ENCODE measurements around the gene TSPAN14. TPM values are rescaled to one million over a fixed set of nuclear protein-coding genes. Genes with fewer than 3 reads are reported as not detected.
"Not testable (repeated sequence)": the region's sequence is repeated elsewhere in the genome, so short reads cannot be mapped to it uniquely, and the experiment has no call there.

TSPAN14 gene
- polyA plus RNA-seq, 3 donors from 2014 or later, result 141 to 363 (median 226) TPM

DNA sequence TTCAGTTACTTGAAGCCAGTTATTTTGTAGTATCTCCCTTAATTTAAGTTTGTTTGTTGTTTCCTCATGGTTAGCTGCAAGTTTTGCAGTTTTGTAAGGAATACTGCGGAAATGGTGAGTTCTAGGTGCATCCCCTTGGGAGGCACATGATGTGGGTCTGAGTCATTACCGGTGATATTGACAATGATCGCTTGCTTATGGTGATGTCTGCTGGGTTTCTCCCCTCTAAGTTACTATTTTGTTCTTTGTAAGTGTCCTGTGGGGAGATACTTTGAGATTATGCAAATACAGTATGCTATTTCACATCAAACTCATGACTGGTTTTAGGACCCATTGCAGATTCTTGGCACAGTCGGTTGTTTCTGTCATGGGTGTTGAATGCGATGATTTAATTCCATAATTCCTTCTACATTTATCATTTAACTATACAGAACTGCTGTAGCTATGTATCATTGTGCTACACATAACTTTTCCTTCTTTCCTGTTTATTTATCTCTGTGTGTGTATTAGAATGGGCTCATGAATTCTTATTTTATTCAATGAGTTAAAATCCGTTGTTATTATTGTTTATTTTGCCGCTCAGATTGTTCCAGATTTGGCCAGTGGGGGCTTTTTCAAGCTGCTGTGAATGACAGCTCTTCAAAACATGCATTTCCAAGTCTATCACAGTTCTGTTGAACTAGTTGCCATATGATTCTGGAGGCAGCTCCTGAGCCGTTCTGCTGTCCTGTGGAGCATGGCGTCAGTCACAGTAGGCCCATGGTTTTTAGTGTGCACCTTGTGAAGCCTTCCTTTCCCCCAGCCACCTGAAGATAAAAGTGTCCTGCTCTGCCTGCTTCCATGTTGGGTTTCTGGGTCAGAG is 18.4 kb downstream of the TSPAN14 start:
- H3K27ac Mint-ChIP-seq, result peak overlapping the region; percentile 80 to 95 (median 86)
- peaks cover 0 to 12% (median 3%) of the 10 kb centered on the region in 3 donors for H3K36me3 Mint-ChIP-seq
- no peak for DNase-seq
- H3K27me3 Mint-ChIP-seq (ENCODE audit: low read depth in 3 of 3), result peaks cover 0 to 4% (median 0%) of the 10 kb centered on the region in 3 donors
- H3K4me1 Mint-ChIP-seq, result peaks cover 91 to 95% of the 10 kb centered on the region in 2 donors
- peak overlapping the region; percentile 62 to 75 (median 69) for H3K4me3 Mint-ChIP-seq
- no peaks in the 10 kb centered on the region for H3K9me3 Mint-ChIP-seq

DNA sequence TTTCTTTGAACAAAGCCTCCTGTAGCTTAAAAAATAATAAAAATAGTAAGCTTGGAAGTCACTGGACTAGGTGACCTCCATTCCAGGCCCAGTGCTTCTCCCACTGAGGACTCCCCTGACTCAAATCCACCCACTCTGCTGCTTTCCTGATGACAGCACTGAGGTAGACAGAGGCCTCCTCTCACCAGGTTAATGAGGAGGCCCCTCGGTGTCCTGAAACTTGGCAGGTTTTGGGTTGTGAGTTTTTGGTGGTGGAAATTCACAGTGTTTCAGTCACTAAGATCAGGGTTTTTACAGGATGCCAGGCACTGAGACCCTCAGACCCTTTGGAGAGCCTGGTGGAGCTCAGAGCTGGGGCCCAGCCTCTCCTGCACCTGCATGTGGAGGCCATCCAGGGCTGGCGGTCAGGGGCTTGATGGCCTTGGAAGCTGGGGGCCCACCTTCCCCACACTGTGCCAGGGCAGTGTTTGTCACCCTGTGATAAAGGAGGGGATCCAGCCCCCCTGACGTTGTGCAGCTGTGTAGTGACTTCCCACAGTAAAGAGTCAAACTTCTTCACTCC is 19.1 kb downstream of the TSPAN14 start:
- H3K9me3 Mint-ChIP-seq, result no peaks in the 10 kb centered on the region
- peak overlapping the region in 3 of 5 donors; percentile 63 to 70 (median 69) for H3K4me3 Mint-ChIP-seq
- peaks cover 0 to 4% (median 0%) of the 10 kb centered on the region in 3 donors for H3K27me3 Mint-ChIP-seq (ENCODE audit: low read depth in 3 of 3)
- H3K4me1 Mint-ChIP-seq, result peaks cover 91 to 95% of the 10 kb centered on the region in 2 donors
- H3K36me3 Mint-ChIP-seq, result peaks cover 5 to 18% (median 8%) of the 10 kb centered on the region in 3 donors
- peak overlapping the region; percentile 80 to 95 (median 86) for H3K27ac Mint-ChIP-seq
- DNase-seq, result no peak

DNA sequence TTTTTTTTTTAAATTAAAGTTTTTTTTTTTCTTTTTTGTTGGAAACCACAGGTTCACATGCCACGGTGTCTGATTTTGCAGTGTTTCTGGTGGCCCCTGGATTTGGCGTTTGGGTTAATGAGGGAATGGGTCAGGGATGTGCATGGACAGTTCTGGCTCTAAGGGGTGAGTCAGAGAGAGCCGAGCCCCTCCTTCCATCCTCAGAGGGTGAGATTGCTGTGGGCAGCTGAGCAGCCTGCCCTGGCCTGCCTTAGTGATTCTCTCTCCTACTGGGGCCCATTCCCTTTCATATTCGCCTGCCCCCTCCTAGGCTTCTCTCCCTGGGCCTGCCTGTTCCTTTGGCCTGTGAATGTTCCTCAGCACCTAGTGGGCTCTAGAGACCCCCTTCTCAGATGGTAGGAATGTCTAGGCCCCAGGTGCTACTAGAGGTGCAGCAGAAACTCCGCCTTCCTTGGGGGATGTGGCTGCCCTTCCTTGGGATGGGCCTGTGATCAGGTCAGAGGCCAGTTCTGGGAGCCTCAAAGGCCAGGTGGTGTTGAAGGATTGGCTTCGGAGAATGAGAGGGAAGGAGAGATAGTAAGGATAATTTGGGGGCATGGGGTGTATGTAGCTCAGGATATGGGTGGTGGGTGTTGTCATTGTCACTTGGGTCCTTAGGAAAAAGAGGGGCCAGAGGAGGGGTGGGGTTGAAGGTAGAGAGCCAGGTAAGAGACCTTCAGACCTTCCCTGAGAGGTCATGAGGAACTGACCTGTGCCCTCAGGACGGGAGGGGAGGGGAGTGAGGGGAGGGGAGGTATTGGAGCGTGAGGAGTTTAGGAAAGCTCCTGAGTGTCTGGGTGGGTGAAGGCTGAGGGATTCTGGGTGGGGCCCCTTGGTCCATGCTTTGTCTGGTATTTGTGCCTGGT is 19.8 kb downstream of the TSPAN14 start:
- H3K36me3 Mint-ChIP-seq, result peaks cover 7 to 22% (median 11%) of the 10 kb centered on the region in 3 donors
- H3K9me3 Mint-ChIP-seq, result no peaks in the 10 kb centered on the region
- H3K4me3 Mint-ChIP-seq, result peak overlapping the region in 4 of 5 donors; percentile 8 to 72 (median 48)
- peaks cover 91 to 95% of the 10 kb centered on the region in 2 donors for H3K4me1 Mint-ChIP-seq
- peaks cover 0 to 4% (median 0%) of the 10 kb centered on the region in 3 donors for H3K27me3 Mint-ChIP-seq (ENCODE audit: low read depth in 3 of 3)
- H3K27ac Mint-ChIP-seq, result peak overlapping the region; percentile 80 to 95 (median 88)
- DNase-seq, result no peak

- H3K4me3 Mint-ChIP-seq, result peak overlapping the region in 4 of 5 donors; percentile 8 to 72 (median 48)
- H3K9me3 Mint-ChIP-seq, result no peaks in the 10 kb centered on the region
- H3K4me1 Mint-ChIP-seq, result peaks cover 87 to 89% of the 10 kb centered on the region in 2 donors
- peaks cover 0 to 4% (median 0%) of the 10 kb centered on the region in 3 donors for H3K27me3 Mint-ChIP-seq (ENCODE audit: low read depth in 3 of 3)
- H3K36me3 Mint-ChIP-seq, result peaks cover 7 to 22% (median 11%) of the 10 kb centered on the region in 3 donors
- DNase-seq, result no peak
- H3K27ac Mint-ChIP-seq, result peak overlapping the region; percentile 80 to 95 (median 88)
These were observed 20.4 kb downstream of the TSPAN14 start for GRCh38 chr10:80474597-80474910.

GRCh38 chr10:80474941-80475340 is 20.8 kb downstream of the TSPAN14 start:
- Mint-ChIP-seq H3K27ac (peak overlapping the region; percentile 79 to 95 (median 86)), H3K4me1 (peaks cover 85 to 86% of the 10 kb centered on the region in 2 donors), H3K27me3 (ENCODE audit: low read depth in 3 of 3) (peaks cover 0 to 4% (median 0%) of the 10 kb centered on the region in 3 donors), H3K36me3 (peaks cover 7 to 22% (median 11%) of the 10 kb centered on the region in 3 donors), H3K9me3 (no peaks in the 10 kb centered on the region), H3K4me3 (peak overlapping the region in 1 of 5 donors; percentile 57)
- DNase-seq, result no peak

GRCh38 chr10:80475641-80476040 is 21.5 kb downstream of the TSPAN14 start:
- Mint-ChIP-seq H3K4me3 (peak overlapping the region in 2 of 5 donors; percentile 32 to 50), H3K36me3 (peaks cover 11 to 28% (median 13%) of the 10 kb centered on the region in 3 donors), H3K27ac (peak overlapping the region; percentile 50 to 95 (median 82)), H3K4me1 (peaks cover 85% of the 10 kb centered on the region in 2 donors)
- H3K9me3 Mint-ChIP-seq; H3K27me3 Mint-ChIP-seq (ENCODE audit: low read depth in 3 of 3); DNase-seq: not testable (repeated sequence)

- H3K27ac Mint-ChIP-seq, result peak overlapping the region; percentile 61 to 90 (median 80)
These were observed 22.6 kb downstream of the TSPAN14 start for GRCh38 chr10:80476685-80477084.

DNA sequence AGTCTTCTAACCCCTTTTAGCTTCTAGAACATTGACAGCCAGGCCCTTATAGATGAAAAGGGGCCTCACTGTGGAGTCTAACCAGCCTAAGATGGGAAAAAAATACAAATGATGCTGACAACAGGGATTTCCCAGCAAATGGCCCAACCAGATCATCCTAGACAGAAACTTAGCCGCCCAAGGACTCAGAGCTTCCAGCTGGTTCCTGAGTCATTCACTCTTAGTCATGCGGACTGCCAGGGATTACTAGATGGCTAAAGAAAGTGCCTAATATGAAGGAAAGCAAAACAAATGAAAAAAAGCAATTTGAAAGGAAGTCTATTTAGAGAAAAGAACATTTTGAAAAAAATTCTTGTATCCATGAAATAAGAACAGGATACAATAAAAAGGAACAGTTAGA is 23.7 kb downstream of the TSPAN14 start:
- H3K27ac Mint-ChIP-seq, result peak overlapping the region; percentile 10 to 90 (median 66)
- H3K4me3 Mint-ChIP-seq, result peak overlapping the region in 2 of 5 donors; percentile 28 to 39
- no peaks in the 10 kb centered on the region for H3K9me3 Mint-ChIP-seq

More at GRCh38 chr10:80476685-80477084, 22.6 kb downstream of the TSPAN14 start:
- Mint-ChIP-seq H3K9me3 (no peaks in the 10 kb centered on the region), H3K27me3 (ENCODE audit: low read depth in 3 of 3) (peaks cover 0 to 2% (median 0%) of the 10 kb centered on the region in 3 donors), H3K4me3 (peak overlapping the region in 2 of 5 donors; percentile 8 to 10), H3K4me1 (peaks cover 84 to 85% of the 10 kb centered on the region in 2 donors), H3K36me3 (peaks cover 12 to 26% (median 13%) of the 10 kb centered on the region in 3 donors)
- no peak for DNase-seq

DNA sequence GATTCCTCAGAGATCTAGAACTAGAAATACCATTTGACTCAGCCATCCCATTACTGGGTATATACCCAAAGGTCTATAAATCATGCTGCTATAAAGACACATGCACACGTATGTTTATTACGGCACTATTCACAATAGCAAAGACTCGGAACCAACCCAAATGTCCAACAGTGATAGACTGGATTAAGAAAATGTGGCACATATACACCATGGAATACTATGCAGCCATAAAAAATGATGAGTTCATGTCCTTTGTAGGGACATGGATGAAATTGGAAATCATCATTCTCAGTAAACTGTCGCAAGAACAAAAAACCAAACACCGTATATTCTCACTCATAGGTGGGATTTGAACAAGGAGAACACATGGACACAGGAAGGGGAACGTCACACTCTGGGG is 26.3 kb downstream of the TSPAN14 start:
- Mint-ChIP-seq H3K27ac (peak overlapping the region in 5 of 6 donors; percentile 25 to 83 (median 73)), H3K36me3 (peaks cover 10 to 22% (median 12%) of the 10 kb centered on the region in 3 donors), H3K4me1 (peaks cover 84 to 86% of the 10 kb centered on the region in 2 donors), H3K27me3 (ENCODE audit: low read depth in 3 of 3) (peaks cover 0 to 15% (median 6%) of the 10 kb centered on the region in 3 donors)
- not testable (repeated sequence) for DNase-seq, H3K9me3 Mint-ChIP-seq, H3K4me3 Mint-ChIP-seq

More for the DNA sequence above, 23.7 kb downstream of the TSPAN14 start:
- H3K36me3 Mint-ChIP-seq, result peaks cover 12 to 22% (median 13%) of the 10 kb centered on the region in 3 donors
- H3K27me3 Mint-ChIP-seq (ENCODE audit: low read depth in 3 of 3), result peaks cover 0 to 7% (median 0%) of the 10 kb centered on the region in 3 donors
- peaks cover 83 to 85% of the 10 kb centered on the region in 2 donors for H3K4me1 Mint-ChIP-seq
- no peak for DNase-seq

- H3K27ac Mint-ChIP-seq, result peak overlapping the region in 5 of 6 donors; percentile 25 to 81 (median 63)
- peaks cover 10 to 22% (median 12%) of the 10 kb centered on the region in 3 donors for H3K36me3 Mint-ChIP-seq
- peak overlapping the region in 1 of 5 donors; percentile 0 for H3K4me3 Mint-ChIP-seq
- no peaks in the 10 kb centered on the region for H3K9me3 Mint-ChIP-seq
- no peak for DNase-seq
- H3K27me3 Mint-ChIP-seq (ENCODE audit: low read depth in 3 of 3), result peaks cover 0 to 18% (median 7%) of the 10 kb centered on the region in 3 donors
- peaks cover 85 to 87% of the 10 kb centered on the region in 2 donors for H3K4me1 Mint-ChIP-seq
These were observed 26.7 kb downstream of the TSPAN14 start for GRCh38 chr10:80480852-80481251.

DNA sequence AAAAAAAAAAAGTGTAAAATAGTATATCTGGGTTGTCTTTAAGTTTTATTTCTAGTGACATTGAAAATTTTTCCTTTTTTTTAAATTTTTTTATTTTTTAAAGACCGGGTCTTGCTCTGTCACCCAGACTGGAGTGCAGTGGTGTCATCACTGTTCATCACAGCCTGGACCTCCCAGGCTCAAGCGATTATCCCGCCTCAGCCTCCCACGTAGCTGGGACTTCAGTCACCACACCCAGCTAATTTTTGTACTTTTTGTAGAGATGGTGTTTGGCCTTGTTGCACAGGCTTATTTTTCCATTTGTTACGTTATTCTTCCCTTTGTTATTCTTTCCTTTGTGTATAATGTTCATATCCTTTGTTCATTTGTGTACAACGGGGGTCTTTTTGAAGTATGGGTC is 30.1 kb downstream of the TSPAN14 start:
- H3K4me3 Mint-ChIP-seq, result peak overlapping the region; percentile 81 to 86 (median 84)
- H3K36me3 Mint-ChIP-seq, result peaks cover 3 to 7% (median 4%) of the 10 kb centered on the region in 3 donors
- H3K9me3 Mint-ChIP-seq, result no peaks in the 10 kb centered on the region
- H3K27me3 Mint-ChIP-seq (ENCODE audit: low read depth in 3 of 3), result peaks cover 8 to 30% (median 16%) of the 10 kb centered on the region in 3 donors
- no peak for DNase-seq
- peak overlapping the region; percentile 79 to 98 (median 94) for H3K27ac Mint-ChIP-seq
- H3K4me1 Mint-ChIP-seq, result peaks cover 92 to 93% of the 10 kb centered on the region in 2 donors

- no peak for DNase-seq
- Mint-ChIP-seq H3K4me1 (peaks cover 94 to 98% of the 10 kb centered on the region in 2 donors), H3K27ac (peak overlapping the region; percentile 79 to 98 (median 94))
These were observed 30.6 kb downstream of the TSPAN14 start for GRCh38 chr10:80484676-80485075.

More at GRCh38 chr10:80484676-80485075, 30.6 kb downstream of the TSPAN14 start:
- Mint-ChIP-seq H3K9me3 (no peaks in the 10 kb centered on the region), H3K4me3 (peak overlapping the region; percentile 81 to 86 (median 84)), H3K36me3 (peaks cover 5 to 9% (median 7%) of the 10 kb centered on the region in 3 donors), H3K27me3 (ENCODE audit: low read depth in 3 of 3) (peaks cover 8 to 30% (median 16%) of the 10 kb centered on the region in 3 donors)

Measured in immature natural killer cell (primary cell).